CD4-positive, alpha-beta T cell treated with Interleukin-4 for 1 hour (primary cell): ENCODE results near the gene P3H3.
"Not testable (repeated sequence)": the region's sequence is repeated elsewhere in the genome, so short reads cannot be mapped to it uniquely, and the experiment has no call there.

Experiments used
- DNase-seq, 2 donors: peaks; one replicate each; pipeline ENCODE4 v3.0.0-alpha.2; 2020 to 2022

The P3H3 gene

GRCh38 chr12:6849427-6849826 lies 21.2 kb downstream of the P3H3 start:
- DNase-seq: no peak

- no peak for DNase-seq
Measured at GRCh38 chr12:6849976-6850560, 21.9 kb downstream of the P3H3 start.

GRCh38 chr12:6850796-6851152 lies 22.6 kb downstream of the P3H3 start:
- DNase-seq: no peak

GRCh38 chr12:6851153-6851920 lies 23.1 kb downstream of the P3H3 start, which contains the start of gene CDCA3:
Gene CDCA3, minus strand, starts transcription at chr12:6851286. Its CDS starts 334 bp downstream, at chr12:6850952.
- DNase-seq: peak; percentile 97

GRCh38 chr12:6851921-6852650 lies 23.9 kb downstream of the P3H3 start, which contains the start of gene USP5:
Gene USP5, plus strand, starts transcription at chr12:6852150. Its CDS starts 30 bp downstream, at chr12:6852180.
- peak; percentile 99 for DNase-seq

DNA sequence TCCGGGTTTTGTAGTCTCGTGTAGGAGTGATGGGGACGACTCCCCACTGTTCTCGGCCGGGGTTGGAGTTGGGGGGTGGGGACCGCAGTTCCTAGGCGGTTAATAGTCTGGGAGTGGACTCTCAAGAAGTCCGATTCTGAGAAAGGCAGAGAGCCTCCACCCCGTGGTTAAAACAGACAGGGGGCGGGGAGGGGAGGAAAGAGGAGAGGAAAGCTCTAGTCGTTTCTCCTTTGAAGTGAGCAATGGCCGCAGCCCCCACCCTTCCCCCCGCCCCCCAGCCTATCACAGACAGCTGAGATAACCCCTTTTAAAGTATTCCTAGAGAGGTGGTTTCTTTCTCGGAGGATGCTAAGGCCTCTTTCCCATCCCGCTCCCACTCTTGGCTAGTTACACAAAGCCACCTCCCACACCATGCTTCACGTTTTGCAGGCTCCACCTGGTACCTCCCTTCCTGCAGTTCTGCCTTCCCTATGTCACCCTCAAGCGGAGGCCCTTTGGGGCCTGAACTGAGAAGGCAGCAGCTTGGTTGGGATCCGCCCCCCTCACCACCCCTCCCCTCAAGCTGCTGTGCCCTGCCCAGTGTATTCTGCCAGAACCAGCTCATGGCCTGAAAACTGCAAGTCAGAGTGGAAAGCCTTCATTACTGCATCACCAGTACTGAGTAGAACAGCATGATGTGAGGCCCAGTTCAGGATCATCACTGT lies 24.6 kb downstream of the P3H3 start:
- peak; percentile 47 to 70 for DNase-seq

DNA sequence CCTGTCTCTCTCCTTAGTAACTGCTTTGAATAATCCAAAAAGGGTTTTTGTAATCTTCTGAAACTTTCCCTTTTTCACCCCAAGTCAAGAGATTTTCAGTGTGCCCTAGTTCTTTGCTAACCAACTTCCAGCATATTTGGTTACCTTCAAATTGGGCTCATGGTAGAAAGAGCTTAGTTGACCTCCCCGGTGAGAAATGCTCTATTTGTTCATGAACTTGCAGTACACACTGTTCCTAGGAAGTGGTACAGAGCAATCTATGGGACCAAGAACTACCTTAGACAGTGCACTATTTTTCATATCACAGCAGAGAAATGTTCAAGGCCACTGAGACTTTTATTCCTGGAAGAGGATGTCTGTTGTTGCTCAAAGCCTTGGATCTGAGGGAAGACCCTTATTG lies 25.4 kb downstream of the P3H3 start:
- DNase-seq: no peak

GRCh38 chr12:6854036-6854435 lies 25.8 kb downstream of the P3H3 start:
- DNase-seq: no peak

DNA sequence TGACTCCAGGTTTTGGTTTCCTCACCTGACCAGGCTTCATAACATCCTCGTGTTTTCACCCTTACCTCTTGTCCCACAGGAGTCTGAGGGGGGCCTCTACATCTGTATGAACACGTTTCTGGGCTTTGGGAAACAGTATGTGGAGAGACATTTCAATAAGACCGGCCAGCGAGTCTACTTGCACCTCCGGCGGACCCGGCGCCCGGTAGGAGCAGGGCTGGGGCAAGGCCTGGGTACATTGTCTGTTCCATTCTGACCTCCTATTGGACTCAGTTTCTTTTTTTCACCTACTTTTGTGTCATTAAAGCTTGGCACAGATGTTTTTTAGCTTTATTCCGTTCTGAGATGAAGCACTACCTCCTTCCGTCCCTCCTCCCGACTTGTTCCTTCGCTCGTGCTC lies 27.1 kb downstream of the P3H3 start:
- DNase-seq: no peak

- DNase-seq: no peak
Measured at GRCh38 chr12:6858799-6859198, 30.6 kb downstream of the P3H3 start.

GRCh38 chr12:6860116-6860515 lies 31.9 kb downstream of the P3H3 start:
- no peak for DNase-seq

DNA sequence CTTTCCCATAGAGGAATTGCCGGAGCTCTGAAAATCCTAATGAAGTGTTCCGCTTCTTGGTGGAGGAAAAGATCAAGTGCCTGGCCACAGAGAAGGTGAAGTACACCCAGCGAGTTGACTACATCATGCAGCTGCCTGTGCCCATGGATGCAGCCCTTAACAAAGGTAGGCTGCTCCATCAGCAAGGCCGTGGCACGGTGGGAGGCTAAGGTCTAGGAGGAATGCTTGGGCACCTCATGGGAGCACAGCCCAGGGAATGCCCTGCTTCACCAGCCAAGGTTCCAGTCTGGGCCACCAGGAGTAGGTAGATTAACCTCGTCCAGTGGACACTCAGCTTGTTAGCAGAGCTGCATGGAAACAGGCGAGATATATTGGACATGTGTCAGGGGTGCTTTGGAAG lies 32.7 kb downstream of the P3H3 start:
- DNase-seq: no peak

- DNase-seq: no peak
Measured at GRCh38 chr12:6861391-6861790, 33.2 kb downstream of the P3H3 start.

- DNase-seq: no peak
Measured at GRCh38 chr12:6863033-6863432, 34.8 kb downstream of the P3H3 start.

DNA sequence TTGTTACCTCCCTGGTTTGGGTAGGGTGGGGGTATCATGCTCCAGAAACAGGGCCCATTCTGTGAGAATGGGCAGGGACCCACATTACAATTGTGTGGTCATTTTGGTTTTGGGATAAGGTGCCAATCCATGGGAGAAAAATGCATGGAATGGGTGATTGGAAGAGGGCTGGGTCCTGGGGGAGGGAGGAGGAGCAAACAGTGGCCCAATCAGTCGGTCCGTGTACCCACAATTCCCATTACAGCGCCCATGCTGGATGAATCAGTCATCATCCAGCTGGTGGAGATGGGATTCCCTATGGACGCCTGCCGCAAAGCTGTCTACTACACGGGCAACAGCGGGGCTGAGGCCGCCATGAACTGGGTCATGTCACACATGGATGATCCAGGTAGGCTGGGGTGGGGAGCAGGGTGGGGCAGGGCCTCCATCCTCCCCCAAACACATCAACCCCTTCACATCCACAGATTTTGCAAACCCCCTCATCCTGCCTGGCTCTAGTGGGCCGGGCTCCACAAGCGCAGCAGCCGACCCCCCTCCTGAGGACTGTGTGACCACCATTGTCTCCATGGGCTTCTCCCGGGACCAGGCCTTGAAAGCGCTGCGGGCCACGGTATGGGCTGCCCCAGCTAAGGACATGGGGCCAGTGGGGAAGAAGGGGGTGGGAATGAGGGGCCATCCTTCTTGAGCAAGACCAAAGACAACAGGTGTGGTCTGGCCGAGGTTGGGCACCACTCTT lies 35.5 kb downstream of the P3H3 start:
- DNase-seq: no peak

GRCh38 chr12:6865307-6865706 lies 37.1 kb downstream of the P3H3 start:
- DNase-seq: not testable (repeated sequence)

DNA sequence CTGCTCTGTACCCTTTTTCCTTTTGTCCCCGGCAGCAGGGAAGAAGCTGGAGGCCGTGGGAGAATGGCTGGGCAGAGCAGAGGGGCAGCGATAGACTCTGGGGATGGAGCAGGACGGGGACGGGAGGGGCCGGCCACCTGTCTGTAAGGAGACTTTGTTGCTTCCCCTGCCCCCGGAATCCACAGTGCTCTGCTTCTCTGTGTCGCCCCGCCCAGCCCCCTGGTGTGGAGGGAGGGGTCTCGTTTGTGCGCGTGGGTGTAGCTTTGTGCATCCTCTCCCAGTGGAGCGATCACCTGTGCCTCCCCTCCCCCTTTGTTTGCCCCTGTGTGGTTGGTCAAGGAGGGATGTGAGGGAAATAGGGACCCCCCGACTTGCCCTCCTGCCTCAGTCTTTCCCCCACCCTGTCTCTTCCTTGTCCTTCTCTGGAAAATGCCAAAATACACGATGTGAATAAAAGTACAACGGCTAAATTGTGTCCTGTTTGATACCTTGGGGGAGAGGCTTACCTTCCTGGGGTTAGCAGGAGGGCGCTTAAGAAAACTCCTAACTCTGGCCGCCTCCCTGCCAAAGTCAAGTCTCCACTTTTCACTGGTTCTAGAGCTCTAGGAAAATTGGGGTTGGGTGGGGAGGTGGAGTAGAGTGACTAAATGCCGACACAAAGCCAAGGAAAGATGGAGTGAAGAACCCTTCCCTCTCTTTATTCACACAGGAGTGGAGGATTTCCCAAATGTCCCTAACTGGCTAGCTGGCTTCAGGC lies 38.1 kb downstream of the P3H3 start:
- no peak for DNase-seq

DNA sequence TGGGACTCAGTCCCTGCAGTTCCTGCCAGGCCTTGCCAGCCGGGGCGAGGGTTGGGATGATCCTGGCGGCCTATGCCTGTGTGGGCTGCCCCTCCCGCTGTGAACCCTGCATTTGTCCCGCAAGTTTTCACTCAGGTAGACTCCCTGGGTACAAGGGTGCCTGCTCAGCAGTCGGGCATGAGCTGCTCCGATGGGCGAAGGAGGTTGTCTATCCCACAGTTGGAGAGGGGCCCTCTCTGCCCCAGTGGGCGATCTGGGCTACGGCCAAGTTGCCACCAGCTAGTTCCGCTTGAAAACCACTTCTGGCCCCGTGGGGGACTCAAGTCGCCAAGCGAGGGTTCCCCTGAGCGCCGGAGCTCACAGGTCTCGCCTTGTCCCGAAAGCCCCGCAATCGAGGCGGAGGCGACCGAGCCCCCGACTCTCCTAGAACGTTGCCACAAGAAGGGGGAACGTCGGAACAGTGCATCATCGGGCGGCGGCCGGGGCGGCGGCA lies 38.8 kb downstream of the P3H3 start:
- DNase-seq: no peak

GRCh38 chr12:6867413-6868210 lies 39.4 kb downstream of the P3H3 start, which contains the start of gene TPI1:
Gene TPI1, plus strand, starts transcription at chr12:6867531. Its CDS starts 36 bp downstream, at chr12:6867567.
- DNase-seq: peak; percentile 87
